MM.1S (cell line): ENCODE measurements around the gene GYPC.

ENCODE experiments used
- DNase-seq: peaks from one replicate; pipeline ENCODE4 v3.0.0-alpha.2; 2015
- H2AFZ ChIP-seq: fragments of 300-600 bp; sonication (generic); 2 replicates; pipeline ENCODE4 v1.6.0; 2016; ENCODE audit warnings: antibody characterized with exemption, low read length
- H3F3A ChIP-seq: fragments of 300-600 bp; sonication (generic); 2 replicates; pipeline ENCODE4 v1.6.1; 2016; ENCODE audit warnings: mild to moderate bottlenecking, antibody characterized with exemption, low read length, moderate library complexity, mixed read lengths; ENCODE audit not compliant: insufficient read depth
- H3K27ac ChIP-seq: fragments of 300-600 bp; sonication (generic); 2 replicates; pipeline ENCODE4 v1.5.1; 2016; ENCODE audit warnings: mild to moderate bottlenecking, low read length
- H3K27me3 ChIP-seq: fragments of 300-600 bp; sonication (generic); replicated peaks from 2 replicates; pipeline ENCODE4 v1.6.0; 2016; ENCODE audit warnings: low read length; ENCODE audit not compliant: insufficient read depth
- H3K36me3 ChIP-seq: fragments of 300-600 bp; sonication (generic); replicated peaks from 2 replicates; pipeline ENCODE4 v1.6.1; 2016; ENCODE audit warnings: mild to moderate bottlenecking, low read length, mixed read lengths; ENCODE audit not compliant: insufficient read depth
- H3K4me1 ChIP-seq: fragments of 300-600 bp; sonication (generic); 2 replicates; pipeline ENCODE4 v1.6.1; 2016; ENCODE audit warnings: low read length, mixed read lengths
- H3K4me2 ChIP-seq: fragments of 300-600 bp; sonication (generic); 2 replicates; pipeline ENCODE4 v1.6.0; 2016; ENCODE audit warnings: low read depth, low read length
- H3K4me3 ChIP-seq: fragments of 300-600 bp; sonication (generic); 2 replicates; pipeline ENCODE4 v1.5.1; 2016; ENCODE audit warnings: low read length, mixed read lengths
- H3K79me2 ChIP-seq: fragments of 300-600 bp; sonication (generic); 2 replicates; pipeline ENCODE4 v1.6.1; 2016; ENCODE audit warnings: mixed run types, low read length, mixed read lengths
- H3K9ac ChIP-seq: fragments of 300-600 bp; sonication (generic); 2 replicates; pipeline ENCODE4 v1.6.1; 2016; ENCODE audit warnings: low read length, mixed read lengths
- H3K9me2 ChIP-seq: fragments of 300-600 bp; sonication (generic); replicated peaks from 2 replicates; pipeline ENCODE4 v1.6.1; 2016; ENCODE audit warnings: mild to moderate bottlenecking, low read length, mixed read lengths; ENCODE audit not compliant: insufficient read depth
- H3K9me3 ChIP-seq: fragments of 300-600 bp; sonication (generic); replicated peaks from 2 replicates; pipeline ENCODE4 v1.6.1; 2016; ENCODE audit warnings: mild to moderate bottlenecking, low read length, mixed read lengths; ENCODE audit not compliant: insufficient read depth
- H4K20me1 ChIP-seq: fragments of 300-600 bp; sonication (generic); 2 replicates; pipeline ENCODE4 v1.6.1; 2016; ENCODE audit warnings: mild to moderate bottlenecking, low read length, moderate library complexity, mixed read lengths; ENCODE audit not compliant: insufficient read depth
- CTCF ChIP-seq: fragments of 300-600 bp; sonication (generic); IDR thresholded peaks from 2 replicates; pipeline ENCODE4 v1.5.1; 2016; ENCODE audit warnings: antibody characterized with exemption, low read length, mixed read lengths
- EZH2 ChIP-seq: fragments of 300-600 bp; sonication (generic); optimal IDR thresholded peaks from 2 replicates; pipeline ENCODE3; 2017; ENCODE audit warnings: low read depth, mild to moderate bottlenecking, antibody characterized with exemption, low read length, mixed read lengths
- EZH2phosphoT487 ChIP-seq: fragments of 300-600 bp; sonication (generic); IDR thresholded peaks from 2 replicates; pipeline ENCODE4 v1.6.1; 2018; ENCODE audit warnings: antibody characterized with exemption, low read length

GYPC gene

DNA sequence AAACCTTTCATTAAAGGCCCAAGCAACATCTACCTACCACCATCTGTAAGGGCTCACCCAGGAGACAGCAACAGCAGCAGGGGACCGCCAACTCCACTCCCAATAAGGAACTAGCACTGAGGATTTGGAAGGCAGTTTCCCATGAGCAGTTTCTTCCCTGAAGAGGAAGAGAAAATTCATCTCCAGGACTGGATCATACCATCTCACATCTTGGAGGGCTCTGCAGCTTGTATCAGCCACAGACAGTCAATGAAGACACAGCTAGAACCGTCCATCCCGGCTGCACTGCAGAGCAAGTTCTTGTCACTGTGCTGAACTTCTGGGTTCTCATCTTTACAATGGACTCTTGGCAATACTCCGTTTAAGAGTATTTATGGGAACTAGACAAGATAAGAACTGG lies 2.8 kb upstream of the GYPC start:
- no peak for DNase-seq
- Histone ChIP-seq H3K79me2 (peaks cover 21% of the 10 kb centered on the region), H3K36me3 (no peaks in the 10 kb centered on the region), H3F3A (peaks cover 21% of the 10 kb centered on the region), H3K4me2 (no peak overlapping the region), H3K4me3 (no peak overlapping the region), H3K27ac (no peak overlapping the region), H3K9ac (no peak overlapping the region), H4K20me1 (no peaks in the 10 kb centered on the region), H3K4me1 (peaks cover 4% of the 10 kb centered on the region), H2AFZ (no peak overlapping the region), H3K27me3 (no peaks in the 10 kb centered on the region), H3K9me2 (no peaks in the 10 kb centered on the region), H3K9me3 (no peaks in the 10 kb centered on the region)
- TF ChIP-seq EZH2 (no peak), CTCF (no peak), EZH2phosphoT487 (no peak)

DNA sequence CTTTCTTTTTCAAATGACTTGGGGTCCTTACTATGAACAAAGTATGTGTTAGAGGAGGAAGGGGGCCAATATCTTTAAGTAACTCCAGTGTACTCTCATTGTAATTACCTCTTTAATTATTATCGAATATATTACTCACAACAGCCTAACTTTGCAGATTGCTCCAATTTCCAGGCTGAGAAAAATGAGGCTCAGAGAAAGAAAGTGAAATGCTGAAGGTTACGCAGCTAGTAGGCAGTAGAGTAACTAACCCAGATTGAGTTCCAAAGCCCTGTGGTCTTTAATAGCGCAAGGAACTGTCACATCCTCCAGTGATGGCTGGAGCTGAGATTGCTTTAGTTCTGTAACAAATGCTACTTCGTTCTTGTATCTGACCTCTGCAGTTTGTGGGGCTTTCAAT lies 2.2 kb upstream of the GYPC start:
- H3K79me2 ChIP-seq: peaks cover 27% of the 10 kb centered on the region
- DNase-seq: no peak
- no peaks in the 10 kb centered on the region for H3K9me3 ChIP-seq
- no peaks in the 10 kb centered on the region for H4K20me1 ChIP-seq
- no peak overlapping the region for H3K4me2 ChIP-seq
- H2AFZ ChIP-seq: no peak overlapping the region
- TF ChIP-seq EZH2phosphoT487 (no peak), CTCF (no peak), EZH2 (no peak)
- H3K27ac ChIP-seq: no peak overlapping the region
- H3F3A ChIP-seq: peaks cover 27% of the 10 kb centered on the region
- H3K27me3 ChIP-seq: no peaks in the 10 kb centered on the region
- H3K4me3 ChIP-seq: no peak overlapping the region
- peaks cover 10% of the 10 kb centered on the region for H3K4me1 ChIP-seq
- H3K9me2 ChIP-seq: no peaks in the 10 kb centered on the region
- H3K36me3 ChIP-seq: no peaks in the 10 kb centered on the region
- H3K9ac ChIP-seq: no peak overlapping the region

- H3F3A ChIP-seq: peaks cover 35% of the 10 kb centered on the region
- H3K4me2 ChIP-seq: no peak overlapping the region
- no peak overlapping the region for H3K27ac ChIP-seq
- TF ChIP-seq EZH2 (no peak), EZH2phosphoT487 (no peak), CTCF (no peak)
- H3K9me2 ChIP-seq: no peaks in the 10 kb centered on the region
- peaks cover 39% of the 10 kb centered on the region for H3K79me2 ChIP-seq
- no peaks in the 10 kb centered on the region for H3K36me3 ChIP-seq
- no peak for DNase-seq
- H2AFZ ChIP-seq: no peak overlapping the region
- H3K4me3 ChIP-seq: no peak overlapping the region
- H3K9ac ChIP-seq: no peak overlapping the region
- no peaks in the 10 kb centered on the region for H3K9me3 ChIP-seq
- no peaks in the 10 kb centered on the region for H4K20me1 ChIP-seq
- peaks cover 21% of the 10 kb centered on the region for H3K4me1 ChIP-seq
- no peaks in the 10 kb centered on the region for H3K27me3 ChIP-seq
Measured at GRCh38 chr2:126655051-126655450, 907 bp upstream of the GYPC start.
